Natural killer cell (primary cell): ENCODE measurements around the gene ACOT6. TPM values are rescaled to one million over a fixed set of nuclear protein-coding genes. Genes with fewer than 3 reads are reported as not detected.
"Not testable (repeated sequence)": the region's sequence is repeated elsewhere in the genome, so short reads cannot be mapped to it uniquely, and the experiment has no call there.

ENCODE experiments used
- ATAC-seq, 3 donors: fragments of 150-1000 bp in 2 of 3; fragments of 200-7000 bp in 1 of 3; cut with Tn5 transposase; 1 replicate in 1 of 3; 2 replicates in 2 of 3; pipeline ENCODE4 v1.10.0; 2021; ENCODE audit warnings: mild to moderate bottlenecking in 2 of 3, moderate library complexity in 2 of 3
- DNase-seq, 2 donors: peaks; one replicate each; pipeline versions ENCODE4 v3.0.0 to v3.0.0-alpha.2; 2013 to 2021; ENCODE audit warnings: mixed read lengths in 1 of 2
- H3K27ac ChIP-seq: one replicate; pipeline ENCODE4 v1.5.1; 2013; ENCODE audit warnings: mild to moderate bottlenecking, low read length
- H3K27me3 ChIP-seq: one replicate; pipeline ENCODE4 v1.6.1; 2013; ENCODE audit warnings: low read length; ENCODE audit not compliant: control insufficient read depth, insufficient read depth
- H3K36me3 ChIP-seq: one replicate; pipeline ENCODE4 v1.6.1; 2013; ENCODE audit warnings: low read length; ENCODE audit not compliant: control insufficient read depth, insufficient read depth
- H3K4me1 ChIP-seq: one replicate; pipeline ENCODE4 v1.6.1; 2013; ENCODE audit warnings: low read length; ENCODE audit not compliant: control insufficient read depth, insufficient read depth
- H3K4me3 ChIP-seq: one replicate; pipeline ENCODE4 v1.5.1; 2013; ENCODE audit warnings: low read length
- H3K9me3 ChIP-seq: one replicate; pipeline ENCODE4 v1.6.1; 2013; ENCODE audit warnings: low read length; ENCODE audit not compliant: control insufficient read depth, insufficient read depth
- H3K27ac Mint-ChIP-seq, 2 donors: one replicate each; pipeline ENCODE4 v1.8.0; 2022; ENCODE audit warnings: mild to moderate bottlenecking in 2 of 2, mixed read lengths in 2 of 2, moderate library complexity in 1 of 2
- H3K27me3 Mint-ChIP-seq, 2 donors: one replicate each; pipeline ENCODE4 v1.8.0; 2022; ENCODE audit warnings: low read depth in 2 of 2, mixed read lengths in 2 of 2
- H3K36me3 Mint-ChIP-seq: one replicate; pipeline ENCODE4 v1.8.0; 2022; ENCODE audit warnings: mixed read lengths
- H3K4me1 Mint-ChIP-seq, 2 donors: one replicate each; pipeline ENCODE4 v1.8.0; 2022; ENCODE audit warnings: mixed read lengths in 2 of 2
- H3K4me3 Mint-ChIP-seq: one replicate; pipeline ENCODE4 v1.8.0; 2022; ENCODE audit warnings: mild to moderate bottlenecking, moderate library complexity, mixed read lengths
- H3K9me3 Mint-ChIP-seq, 2 donors: one replicate each; pipeline ENCODE4 v1.8.0; 2022; ENCODE audit warnings: mixed read lengths in 2 of 2
- CTCF ChIP-seq: fragments of 200-600 bp; IDR thresholded peaks from one replicate; pipeline ENCODE4 v1.8.0; 2022; ENCODE audit warnings: antibody characterized with exemption
- WGBS: methylation state at CpG from one replicate; pipeline ENCODE4 v1.1.7; 2013; ENCODE audit warnings: missing lambda C conversion rate; ENCODE audit not compliant: insufficient coverage; 5-methylcytosine and 5-hydroxymethylcytosine counted together
- intact Hi-C: fragments of 100-400 bp; cut with micrococcal nuclease; formaldehyde crosslinking; loops from one replicate; pipeline ENCODE4 v1.14.2; 2022
- total RNA-seq, 4 donors: library from RNA; stranded (reverse); fragments of 120-200 nt in 1 of 4; gene quantifications; one replicate each; pipeline versions ENCODE4 v1.2.3 to v1.2.4, GENCODE V29; 2013 to 2022

Gene ACOT6
- total RNA-seq, 3 donors from 2014 or later (not counting 1 experiment from before 2014, with no cell fraction given) = not detected

- DNase-seq (peak; percentile 91 to 96), ATAC-seq (peak; percentile 95 to 99 (median 95))
- H3K9me3 Mint-ChIP-seq = no peaks in the 10 kb centered on the region
- peaks cover 21% of the 10 kb centered on the region for H3K4me1 ChIP-seq
- TF ChIP-seq CTCF = no peak
- H3K36me3 Mint-ChIP-seq = no peaks in the 10 kb centered on the region
- H3K27me3 Mint-ChIP-seq = no peaks in the 10 kb centered on the region
- peaks cover 21% of the 10 kb centered on the region in 2 donors for H3K4me1 Mint-ChIP-seq
- H3K9me3 ChIP-seq = no peaks in the 10 kb centered on the region
- peak within 1 kb of the TSS; percentile 63 for H3K4me3 ChIP-seq
- no peaks in the 10 kb centered on the region for H3K27me3 ChIP-seq
- WGBS = under 1% methylated on average over 43 of the region's 43 CpGs
- H3K27ac Mint-ChIP-seq = peak within 1 kb of the TSS; percentile 93 to 94
- intact Hi-C loops = loop anchor here (5.0 kb wide), 1 partner anchor 113 kb away; no protein-coding TSS in a partner anchor
- H3K36me3 ChIP-seq = no peaks in the 10 kb centered on the region
- peak within 1 kb of the TSS; percentile 96 for H3K4me3 Mint-ChIP-seq
- peak within 1 kb of the TSS; percentile 80 for H3K27ac ChIP-seq
These were observed 32.4 kb downstream of the ACOT6 start, which contains the start of gene DNAL1 for GRCh38 chr14:73644531-73645247. DNAL1 (plus strand) TSS chr14:73644986; CDS start chr14:73645040, 54 bp downstream.

- Mint-ChIP-seq H3K9me3 (no peaks in the 10 kb centered on the region), H3K27me3 (no peaks in the 10 kb centered on the region), H3K4me3 (peak overlapping the region; percentile 96), H3K27ac (peak overlapping the region; percentile 93 to 94), H3K36me3 (no peaks in the 10 kb centered on the region), H3K4me1 (peaks cover 21% of the 10 kb centered on the region in 2 donors)
- Histone ChIP-seq H3K4me1 (peaks cover 21% of the 10 kb centered on the region), H3K27me3 (no peaks in the 10 kb centered on the region), H3K27ac (peak overlapping the region; percentile 80), H3K36me3 (no peaks in the 10 kb centered on the region), H3K4me3 (peak overlapping the region; percentile 63), H3K9me3 (no peaks in the 10 kb centered on the region)
- intact Hi-C loops = no loop called here
- no peak for TF ChIP-seq CTCF
- 10% methylated on average over 7 of the region's 7 CpGs for WGBS
- DNase-seq (no peak), ATAC-seq (no peak)
These were observed 32.9 kb downstream of the ACOT6 start for GRCh38 chr14:73645248-73645610.

GRCh38 chr14:73651005-73651404, 38.7 kb downstream of the ACOT6 start:
- Mint-ChIP-seq H3K27me3 (no peaks in the 10 kb centered on the region), H3K27ac (no peak overlapping the region), H3K36me3 (no peaks in the 10 kb centered on the region), H3K4me3 (no peak overlapping the region), H3K4me1 (no peaks in the 10 kb centered on the region), H3K9me3 (no peaks in the 10 kb centered on the region)
- Histone ChIP-seq H3K27ac (no peak overlapping the region), H3K9me3 (no peaks in the 10 kb centered on the region), H3K27me3 (no peaks in the 10 kb centered on the region), H3K36me3 (peaks cover 2% of the 10 kb centered on the region), H3K4me1 (no peaks in the 10 kb centered on the region), H3K4me3 (no peak overlapping the region)
- ATAC-seq (no peak), DNase-seq (no peak)
- intact Hi-C loops = no loop called here
- no peak for TF ChIP-seq CTCF

- H3K36me3 ChIP-seq = peaks cover 5% of the 10 kb centered on the region
- DNase-seq (no peak), ATAC-seq (no peak)
- H3K36me3 Mint-ChIP-seq = no peaks in the 10 kb centered on the region
- H3K27me3 ChIP-seq = no peaks in the 10 kb centered on the region
- no peak overlapping the region for H3K4me3 Mint-ChIP-seq
- no peaks in the 10 kb centered on the region for H3K4me1 Mint-ChIP-seq
- H3K27ac ChIP-seq = no peak overlapping the region
- H3K4me3 ChIP-seq = no peak overlapping the region
- no peaks in the 10 kb centered on the region for H3K27me3 Mint-ChIP-seq
- no peak for TF ChIP-seq CTCF
- H3K9me3 ChIP-seq = no peaks in the 10 kb centered on the region
- no peak overlapping the region for H3K27ac Mint-ChIP-seq
- no peaks in the 10 kb centered on the region for H3K9me3 Mint-ChIP-seq
- H3K4me1 ChIP-seq = no peaks in the 10 kb centered on the region
- no CpG with 5 or more reads among the region's 1 CpG for whole genome bisulfite sequencing
- intact Hi-C loops = no loop called here
These were observed 43.5 kb downstream of the ACOT6 start for GRCh38 chr14:73655851-73656250.

GRCh38 chr14:73659202-73659601, 46.9 kb downstream of the ACOT6 start:
- H3K27me3 ChIP-seq, ATAC-seq, H3K4me3 ChIP-seq, DNase-seq, H3K27me3 Mint-ChIP-seq, H3K9me3 ChIP-seq, H3K4me1 Mint-ChIP-seq, intact Hi-C loops, H3K36me3 ChIP-seq, H3K4me1 ChIP-seq, H3K9me3 Mint-ChIP-seq, H3K36me3 Mint-ChIP-seq, H3K4me3 Mint-ChIP-seq, H3K27ac ChIP-seq, H3K27ac Mint-ChIP-seq: not testable (repeated sequence)
- WGBS = 98% methylated on average over 8 of the region's 11 CpGs
